AG08395 (cell line): ENCODE measurements around the gene DCC.

Experiments
- DNase-seq: peaks from one replicate; pipeline ENCODE4 v3.0.0; 2012; ENCODE audit warnings: mixed read lengths, low spot score

DCC gene

DNA sequence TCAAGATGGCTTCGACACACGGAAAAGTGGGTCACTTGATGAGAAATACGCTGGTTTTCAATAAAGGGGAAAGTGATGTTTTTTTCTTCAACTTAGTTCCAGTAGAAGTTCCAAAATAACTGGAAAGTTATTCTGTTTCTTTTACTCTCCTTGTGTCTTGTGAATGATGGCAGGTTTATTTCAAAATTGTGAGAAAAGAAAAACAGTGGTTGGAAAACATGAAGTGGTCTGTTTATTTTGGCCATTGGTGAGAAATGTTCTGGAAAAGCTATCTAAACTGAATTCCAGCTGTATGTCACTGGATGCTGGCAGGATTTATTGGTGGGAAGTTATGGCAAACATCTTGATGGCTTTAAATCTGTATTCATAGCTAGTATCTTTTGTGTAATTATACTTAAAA lies 484.1 kb downstream of the DCC start:
- no peak for DNase-seq

DNA sequence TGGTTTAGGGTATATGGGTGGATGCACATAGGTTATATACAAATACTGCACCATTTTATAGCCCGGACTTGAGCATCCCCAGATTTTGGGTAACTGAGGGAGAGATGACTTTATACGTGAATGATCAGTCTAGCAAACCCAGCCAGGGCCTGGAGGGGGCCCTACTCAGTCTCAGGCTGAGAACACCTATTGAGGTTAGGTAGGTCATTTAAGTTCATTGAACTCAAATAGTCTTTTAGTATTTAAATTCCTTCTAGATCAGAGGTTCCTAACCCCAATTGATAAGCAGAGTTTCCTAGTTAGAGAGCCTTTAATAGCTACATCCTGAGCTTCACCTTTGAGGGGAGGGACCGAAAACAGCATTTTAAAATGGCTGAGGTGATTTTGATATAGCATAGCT lies 487.0 kb downstream of the DCC start:
- DNase-seq: no peak

DNA sequence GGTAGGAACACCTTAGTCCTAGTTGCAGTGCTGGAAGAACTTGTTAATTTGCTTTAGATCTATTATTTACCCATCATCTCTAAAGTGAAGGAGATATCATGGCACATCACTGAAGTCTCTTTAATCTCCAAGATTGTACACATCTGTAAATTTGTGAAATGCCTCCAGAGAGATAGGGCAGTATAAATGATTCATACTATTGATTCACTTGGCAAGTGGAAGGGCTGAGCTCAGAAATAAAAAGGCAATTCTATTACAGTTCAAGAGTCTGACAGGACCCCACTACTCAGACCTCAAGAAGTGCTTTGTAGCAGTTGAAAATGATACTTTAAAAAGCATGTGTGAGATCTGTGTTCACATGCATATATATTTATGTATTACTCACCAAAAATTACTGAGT lies 489.3 kb downstream of the DCC start:
- DNase-seq: no peak

DNA sequence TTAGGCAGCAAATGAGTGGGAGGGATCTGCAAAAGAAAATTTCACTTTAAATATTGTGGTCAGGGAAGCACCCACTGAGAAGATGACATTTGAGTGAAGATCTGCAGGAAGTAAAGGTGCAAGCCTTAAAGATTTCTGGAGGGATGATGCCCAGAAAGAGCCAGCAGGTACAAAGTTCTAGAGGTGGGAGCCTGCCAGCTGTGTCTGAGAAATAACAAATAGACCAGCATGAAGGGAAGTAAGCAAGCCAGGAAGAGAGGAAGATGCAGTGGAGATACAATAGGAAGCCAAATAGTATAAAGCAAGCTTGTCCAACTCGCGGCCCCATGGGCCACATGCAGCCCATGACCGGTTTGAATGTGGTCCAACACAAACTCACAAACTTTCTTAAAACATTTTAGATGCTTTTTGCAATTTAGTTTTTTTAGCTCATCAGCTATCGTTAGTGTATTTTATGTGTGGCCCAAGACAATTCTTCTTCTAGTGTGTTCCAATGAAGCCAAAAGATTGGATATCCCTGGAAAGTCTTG lies 489.9 kb downstream of the DCC start:
- DNase-seq: no peak

DNA sequence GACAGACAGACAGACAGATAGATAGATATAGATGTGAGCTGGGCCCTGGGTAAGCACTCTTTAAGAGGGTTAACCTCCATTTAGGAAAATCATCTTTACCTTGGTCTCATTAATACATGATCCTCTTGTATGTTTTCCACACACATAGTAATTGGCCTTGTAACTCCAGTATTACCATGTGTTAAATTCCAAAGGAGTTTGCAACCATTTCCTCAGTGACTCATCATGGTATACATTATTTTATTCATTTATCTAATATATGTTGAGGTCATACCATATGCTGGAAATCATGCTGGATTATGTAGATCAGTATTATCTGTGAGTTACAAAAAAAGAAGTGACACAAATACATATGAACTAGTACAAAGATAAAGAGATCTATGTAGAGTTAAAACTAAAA lies 504.3 kb downstream of the DCC start:
- DNase-seq: no peak

DNA sequence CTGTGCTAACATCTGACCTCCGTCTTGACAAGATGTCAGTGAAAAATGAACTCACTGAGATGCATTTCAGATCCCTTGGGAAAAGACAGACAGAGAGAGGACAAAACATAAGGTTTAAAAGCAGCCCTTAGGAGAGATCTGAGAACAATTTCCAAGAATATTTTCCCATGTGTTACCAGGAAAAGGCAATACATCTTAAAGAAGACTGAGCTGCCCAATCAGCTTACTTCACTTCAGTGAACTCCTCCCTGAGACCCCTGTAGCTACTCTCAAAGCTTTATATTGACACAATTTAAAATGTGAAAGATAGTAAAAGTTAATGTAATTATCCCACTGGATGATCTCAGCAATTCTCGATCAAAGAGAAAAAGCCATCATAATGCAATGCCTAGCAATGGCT lies 505.0 kb downstream of the DCC start:
- DNase-seq: no peak

DNA sequence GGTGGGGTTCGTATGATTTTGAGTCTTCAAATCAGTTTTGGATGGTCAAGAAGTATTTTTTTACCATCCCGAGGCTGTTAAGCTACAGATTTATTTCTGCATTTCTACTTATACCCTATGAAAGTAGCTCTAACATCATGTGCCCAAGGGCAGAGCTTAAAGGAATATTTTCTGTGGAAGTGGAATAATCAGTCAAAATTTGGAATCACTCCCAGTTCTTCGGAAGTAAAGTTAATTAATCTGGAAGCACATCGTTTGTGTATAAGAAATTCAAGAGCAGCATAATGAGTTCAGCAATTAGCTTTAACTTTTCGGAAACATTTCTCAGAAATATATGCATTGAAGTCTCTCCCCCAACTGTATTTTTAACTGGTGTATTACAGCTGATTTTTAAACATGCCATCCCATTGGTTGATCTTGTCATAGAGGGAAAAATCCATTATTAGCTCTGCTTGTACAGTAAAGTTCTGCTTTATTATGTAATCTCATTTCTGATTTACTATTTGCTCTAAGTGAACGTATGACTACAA lies 510.1 kb downstream of the DCC start:
- no peak for DNase-seq

DNA sequence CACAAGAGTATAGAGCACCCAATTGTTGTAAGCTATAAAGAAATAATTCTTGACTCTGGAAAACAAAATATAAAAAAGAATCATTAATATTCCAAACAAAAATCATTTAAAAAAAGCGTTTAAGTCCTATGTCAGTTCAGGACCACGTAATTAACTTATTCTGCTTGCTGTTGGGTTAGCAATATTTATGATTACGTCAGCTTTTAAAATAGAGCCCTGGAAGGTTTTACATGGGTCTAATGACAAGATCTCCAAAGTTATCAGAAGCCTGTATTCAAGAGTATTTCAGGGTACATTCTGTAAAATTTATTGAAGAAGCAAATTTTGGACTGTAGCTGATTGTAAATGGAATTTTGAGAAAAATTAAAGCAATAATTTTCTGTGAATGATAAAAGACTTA lies 521.6 kb downstream of the DCC start:
- no peak for DNase-seq

DNA sequence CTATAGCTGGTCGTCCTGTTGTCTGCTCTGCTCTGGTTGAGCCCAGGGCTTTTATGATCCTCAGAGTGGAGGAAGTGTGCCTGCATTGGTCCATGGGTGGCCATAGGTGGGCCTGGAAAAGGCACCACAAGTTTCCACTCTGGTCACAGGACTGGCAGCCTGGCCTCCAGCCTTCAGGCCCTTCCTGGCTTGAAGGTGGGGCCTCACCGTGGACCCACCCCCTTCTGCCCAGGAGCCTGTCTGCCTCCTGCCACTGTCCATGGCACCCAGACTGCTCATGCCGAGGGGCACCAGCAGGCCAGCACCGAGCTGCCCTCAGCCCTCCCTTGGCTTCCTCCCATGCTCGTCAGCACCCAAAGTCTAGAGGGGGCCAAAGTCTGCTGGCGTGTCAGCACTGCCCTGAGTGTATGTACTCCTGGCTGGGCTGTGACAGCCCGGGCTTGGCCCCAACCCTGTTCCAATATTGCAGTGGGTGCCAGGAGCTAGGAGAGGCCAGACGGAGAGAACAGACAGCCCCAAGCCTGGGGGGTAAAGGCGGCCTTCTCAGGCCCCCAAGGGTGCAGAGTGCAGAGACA lies 529.4 kb downstream of the DCC start:
- DNase-seq: no peak

DNA sequence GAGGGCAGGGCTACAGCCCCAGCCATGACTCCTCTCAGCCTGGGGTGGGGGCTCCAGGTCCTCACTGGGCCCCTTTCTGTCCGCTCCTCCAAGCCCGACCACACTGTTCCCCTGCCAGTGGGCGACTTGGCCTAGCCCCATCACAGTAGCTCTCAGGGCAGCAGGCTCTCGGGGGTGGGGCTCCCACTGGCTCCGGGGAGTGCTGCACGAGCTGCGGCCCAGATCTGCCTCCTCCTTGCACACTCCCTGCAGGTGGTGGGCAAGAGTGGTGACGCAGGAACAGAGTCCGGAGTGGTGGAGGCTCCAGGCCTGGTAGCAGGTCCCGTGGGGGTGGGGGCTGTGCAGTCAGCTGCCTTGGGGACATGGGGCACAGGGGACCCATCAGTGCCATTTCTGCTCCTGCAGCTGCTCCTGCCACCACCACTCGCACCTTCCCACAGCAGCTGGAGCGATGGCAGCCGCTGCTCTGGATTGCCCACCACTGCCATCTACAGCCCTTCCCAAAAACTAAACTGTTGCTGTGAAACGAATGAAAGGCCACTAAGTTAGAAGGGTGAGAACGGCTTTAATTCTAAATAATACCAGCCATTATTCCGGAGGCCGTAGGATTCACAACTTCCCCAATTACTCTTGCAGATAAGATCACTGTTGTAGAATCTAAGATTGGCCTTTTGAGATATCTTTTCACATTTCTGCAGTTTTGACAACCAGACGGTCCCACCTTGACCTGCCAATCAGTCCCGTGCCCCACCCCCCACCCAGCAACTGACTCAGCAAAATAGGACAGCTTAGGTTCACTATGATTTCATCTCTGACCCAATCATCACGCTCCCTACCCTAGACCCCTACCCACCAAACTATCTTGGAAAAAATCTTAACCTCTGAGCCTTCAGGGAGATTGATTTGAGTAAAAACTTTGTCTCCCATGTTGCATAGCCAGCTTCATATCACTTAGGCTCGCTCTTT lies 530.2 kb downstream of the DCC start:
- DNase-seq: no peak

DNA sequence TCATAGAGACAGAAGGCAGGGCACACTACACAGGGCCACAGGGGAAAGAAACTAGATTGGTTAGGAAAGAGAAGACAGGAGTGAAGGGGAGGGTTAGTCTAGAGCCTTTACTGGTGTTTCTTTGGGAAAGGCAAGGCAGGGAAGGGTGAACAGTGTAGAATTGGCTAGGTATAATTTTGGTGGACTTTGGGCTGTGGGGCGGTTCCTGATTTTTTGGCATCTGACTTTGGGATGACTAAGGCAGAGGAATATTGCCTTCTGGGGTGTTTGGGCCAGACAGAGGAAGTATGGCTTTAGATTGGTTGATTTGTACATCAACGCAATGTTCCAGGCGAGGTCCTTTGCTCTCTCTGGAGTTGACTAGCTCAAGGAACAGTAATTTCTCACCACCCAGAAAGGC lies 534.8 kb downstream of the DCC start:
- DNase-seq: no peak

DNA sequence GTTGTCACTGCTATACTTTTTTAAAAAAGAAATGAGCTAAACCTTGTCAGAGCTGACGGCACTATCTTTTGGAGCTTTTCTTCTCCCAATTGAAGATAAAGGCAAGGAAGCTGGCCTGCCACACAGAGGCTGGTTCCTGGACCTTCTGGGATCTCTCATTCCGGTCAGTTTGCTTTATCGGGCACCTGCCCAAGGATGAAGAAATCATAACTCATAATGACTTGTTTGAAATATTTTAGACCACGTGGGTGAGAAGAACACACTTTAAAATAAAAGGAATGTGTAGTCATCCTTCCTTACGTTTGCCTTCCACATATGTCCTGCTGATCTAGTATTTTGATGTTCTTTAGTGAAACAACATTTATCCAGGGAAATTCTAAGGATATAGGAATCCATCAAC lies 535.7 kb downstream of the DCC start:
- no peak for DNase-seq

DNA sequence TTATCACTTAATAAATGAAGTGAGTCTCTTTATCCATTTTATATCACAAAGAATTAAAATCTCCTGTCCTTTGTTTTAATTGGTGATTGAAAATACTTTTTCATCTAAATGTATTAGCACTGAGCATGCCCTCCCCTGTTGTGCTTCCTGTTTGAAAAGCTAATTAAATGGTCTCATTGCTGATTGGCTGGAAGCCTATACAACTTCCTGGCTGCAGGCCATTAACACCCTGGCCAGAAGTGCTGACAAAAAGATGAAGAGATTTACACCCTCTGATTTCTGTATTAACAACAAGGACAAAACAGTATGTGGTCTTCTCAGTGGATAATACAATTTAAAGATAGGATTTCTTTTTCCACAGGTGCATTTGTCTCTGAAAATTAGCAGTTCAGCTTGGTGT lies 548.0 kb downstream of the DCC start:
- no peak for DNase-seq

DNA sequence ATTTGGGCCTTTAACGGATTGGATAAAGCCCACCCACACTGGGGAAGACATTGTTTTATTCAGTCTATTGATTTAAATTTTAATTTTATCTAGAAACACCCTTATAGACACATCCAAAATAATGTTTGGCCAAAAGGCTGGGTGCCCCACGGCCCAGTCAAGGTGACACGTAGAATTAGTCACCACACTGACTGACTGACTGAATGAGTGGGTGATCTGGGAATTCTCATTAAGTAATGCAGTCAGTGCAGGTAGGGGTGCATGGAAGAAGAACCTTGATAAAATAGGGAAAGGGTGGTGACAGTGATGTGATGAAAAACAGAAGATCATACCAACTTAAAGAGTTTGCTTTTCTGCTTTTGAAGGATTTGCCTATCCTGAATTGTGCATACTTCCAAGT lies 554.8 kb downstream of the DCC start:
- DNase-seq: no peak

DNA sequence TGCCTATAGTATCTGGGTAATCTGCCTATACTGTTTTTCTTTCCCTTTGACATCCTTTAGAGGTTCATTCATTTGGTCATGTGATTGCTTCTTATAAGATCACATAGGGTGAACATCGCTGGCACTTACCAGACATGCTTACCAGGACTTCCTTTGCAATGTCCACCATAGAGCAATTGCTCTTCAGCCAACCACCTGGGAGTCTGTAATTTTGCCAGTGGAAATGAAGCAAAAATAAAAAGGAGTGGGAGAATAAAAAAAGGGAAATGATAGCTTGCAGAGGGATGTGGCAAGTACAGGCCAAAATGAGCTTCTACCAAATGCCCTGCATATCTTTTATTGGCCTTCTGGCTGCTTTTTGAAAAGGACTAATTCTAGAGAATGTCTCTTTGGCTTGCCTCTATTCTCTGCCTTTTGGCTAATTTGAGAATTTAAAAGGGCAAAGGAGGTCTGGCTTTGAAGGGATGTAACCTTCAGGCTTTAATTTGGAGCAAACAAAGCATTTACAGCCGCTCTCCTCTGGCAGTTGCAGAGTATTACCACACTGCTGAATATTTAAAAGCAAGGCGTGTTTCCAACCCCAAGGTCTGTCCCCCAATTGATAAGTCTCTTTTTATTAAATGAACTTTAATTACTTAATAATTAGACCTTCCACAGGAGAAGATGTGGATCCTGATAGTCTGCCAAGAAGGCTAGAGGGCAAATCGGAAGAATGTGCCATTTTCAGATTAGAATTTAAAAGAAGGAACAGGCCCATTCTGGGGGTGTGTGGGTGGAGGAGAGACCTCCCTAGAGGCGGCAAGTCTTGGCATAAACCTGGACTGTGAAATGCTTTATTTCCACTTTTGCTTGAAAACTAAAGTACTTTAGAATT lies 557.9 kb downstream of the DCC start:
- DNase-seq: no peak

DNA sequence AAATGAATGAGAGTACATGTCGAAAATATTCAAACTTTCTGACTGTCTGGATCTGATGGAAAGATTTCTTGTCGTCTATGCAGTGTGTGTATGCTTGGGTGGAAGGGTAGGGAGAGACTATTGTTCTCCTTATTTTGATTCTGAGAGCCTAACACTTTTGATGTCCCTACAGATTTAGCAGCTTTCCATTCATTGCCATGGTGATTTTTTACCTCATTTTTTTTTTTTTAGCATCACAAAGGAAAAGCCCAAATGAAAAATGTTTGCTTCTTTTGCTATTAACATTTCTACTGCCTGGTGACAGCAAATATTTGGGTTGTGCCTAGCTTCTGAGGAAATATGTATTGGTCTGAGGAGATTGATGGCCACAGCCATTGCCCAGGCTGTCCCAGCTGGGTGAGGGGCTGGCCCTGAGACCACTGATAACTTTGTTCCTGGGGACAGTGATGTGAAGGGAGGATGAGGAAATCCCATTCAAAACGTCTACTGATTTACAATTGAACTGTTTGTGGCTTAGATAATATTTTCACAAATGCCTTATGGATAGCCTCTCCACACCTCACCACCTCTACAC lies 558.6 kb downstream of the DCC start:
- DNase-seq: no peak

DNA sequence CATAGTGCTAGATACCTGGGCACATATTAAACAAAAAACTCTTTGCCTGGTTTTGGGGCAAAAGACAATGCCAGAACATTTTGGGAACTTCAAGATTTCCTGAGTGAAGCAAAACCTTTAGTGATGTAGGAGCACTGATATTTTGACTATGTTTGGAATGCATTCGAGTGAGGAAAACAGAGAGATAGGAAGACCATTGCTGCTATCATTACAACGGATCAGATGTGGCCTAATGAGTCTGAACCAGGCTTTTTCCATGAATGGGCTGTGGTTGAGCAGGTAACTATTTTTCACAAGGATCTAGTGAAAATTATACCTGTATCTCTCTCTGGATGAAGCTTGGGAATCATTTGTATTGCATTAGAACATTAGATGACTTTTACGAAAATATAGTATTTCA lies 562.2 kb downstream of the DCC start:
- DNase-seq: no peak

DNA sequence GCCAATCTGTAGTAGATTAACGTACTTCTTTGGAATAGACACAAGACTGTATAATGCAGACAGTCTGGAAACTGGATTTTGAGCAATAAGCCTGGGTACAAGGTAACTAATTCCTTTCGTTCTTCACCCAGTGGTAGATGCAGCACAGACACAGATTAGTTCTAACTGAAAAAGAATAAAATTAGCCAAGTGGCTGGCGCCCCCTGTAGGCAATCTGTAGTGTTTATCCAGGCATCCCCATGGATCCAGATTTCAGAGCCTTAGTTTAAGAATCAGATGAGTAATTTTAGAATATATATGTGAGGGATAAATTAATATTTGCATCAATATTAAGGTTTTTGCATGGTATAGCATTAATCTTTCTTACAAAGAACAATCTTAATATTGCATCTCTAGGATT lies 563.9 kb downstream of the DCC start:
- DNase-seq: peak; percentile 1

DNA sequence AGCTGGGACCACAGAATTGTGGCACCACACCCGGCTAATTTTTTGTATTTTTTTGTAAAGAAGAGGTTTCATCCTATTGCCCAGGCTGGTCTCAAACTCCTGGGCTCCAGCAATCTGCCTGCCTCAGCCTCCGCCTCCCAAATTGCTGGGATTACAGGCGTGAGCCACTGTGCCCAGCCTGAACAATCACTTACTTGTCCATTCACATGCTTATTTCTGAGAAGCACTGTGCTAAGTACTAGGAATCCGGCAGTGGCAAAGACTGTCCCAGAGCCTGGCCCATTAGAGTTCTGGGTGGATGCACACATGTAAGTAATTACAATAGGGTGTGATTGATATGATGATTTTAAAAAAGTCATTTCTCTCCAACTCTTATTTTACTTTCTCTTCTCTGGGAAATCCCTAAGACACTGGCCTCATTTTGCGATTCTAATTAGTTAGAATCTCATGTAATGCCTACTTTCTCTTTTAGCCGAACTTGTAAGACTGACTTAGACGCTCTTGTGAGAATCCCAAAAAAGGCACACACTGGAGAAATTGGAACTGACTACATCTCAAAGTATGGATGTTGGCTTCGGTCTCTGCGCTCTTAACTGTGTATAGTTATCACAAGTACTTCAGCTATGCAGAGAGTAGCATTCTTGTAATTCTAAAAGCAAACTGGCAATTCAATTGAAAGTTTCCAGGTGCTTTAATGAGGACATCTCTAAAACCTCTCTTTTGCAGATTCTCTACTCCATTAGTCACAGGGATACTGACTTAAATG lies 567.7 kb downstream of the DCC start:
- DNase-seq: no peak

DNA sequence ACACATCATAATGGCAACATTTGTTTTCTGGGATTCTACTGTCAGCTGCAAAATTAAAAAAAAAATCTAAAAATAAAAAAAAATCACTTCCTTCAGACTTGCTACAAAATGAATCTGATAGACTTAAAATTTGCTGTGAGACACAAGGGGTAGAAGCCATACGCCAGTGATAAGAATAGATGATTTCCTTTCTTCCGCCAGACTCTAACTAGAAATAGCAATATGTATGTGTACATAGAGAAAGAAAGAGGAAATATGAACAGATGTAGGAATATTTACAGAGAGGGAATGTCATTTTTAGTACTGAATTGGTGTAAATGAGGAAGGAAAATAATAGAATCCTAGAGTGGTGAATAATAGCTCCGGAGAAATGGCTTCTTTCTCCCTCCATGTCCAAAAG lies 574.2 kb downstream of the DCC start:
- DNase-seq: no peak

DNA sequence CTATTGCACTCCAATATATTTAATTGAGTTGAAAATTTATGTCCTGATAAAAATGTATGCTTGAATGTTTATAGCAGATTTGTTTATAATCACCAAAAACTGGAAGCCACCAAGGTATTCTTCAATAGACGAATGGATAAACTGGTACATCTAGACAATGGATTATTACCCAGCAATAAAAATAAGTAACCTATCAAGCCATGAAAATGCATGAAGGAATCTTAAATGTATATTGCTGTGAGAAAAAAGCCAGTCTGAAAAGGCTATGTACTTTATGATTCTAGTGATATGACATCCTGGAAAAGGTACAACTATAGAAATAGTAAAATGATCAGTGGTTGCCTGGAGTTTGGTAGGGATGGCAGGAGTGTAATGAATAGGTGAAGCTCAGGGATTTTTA lies 580.7 kb downstream of the DCC start:
- DNase-seq: no peak
